Glomerular visceral epithelial cell (primary cell): ENCODE measurements around the gene MAGI1.

Experiments used
- DNase-seq: peaks from one replicate; pipeline ENCODE4 v3.0.0-alpha.2; 2016; ENCODE audit errors: extremely low spot score

Gene MAGI1

GRCh38 chr3:65595222-65596028 is 443.3 kb downstream of the MAGI1 start:
- no peak for DNase-seq

- no peak for DNase-seq
Measured at GRCh38 chr3:65593780-65594752, 444.7 kb downstream of the MAGI1 start.

- no peak for DNase-seq
Measured at GRCh38 chr3:65591313-65591712, 447.4 kb downstream of the MAGI1 start.

- no peak for DNase-seq
Measured at GRCh38 chr3:65588884-65589283, 449.8 kb downstream of the MAGI1 start.

- DNase-seq, result no peak
Measured at GRCh38 chr3:65587650-65588439, 450.9 kb downstream of the MAGI1 start.

- DNase-seq, result no peak
Measured at GRCh38 chr3:65584913-65585312, 453.8 kb downstream of the MAGI1 start.

- no peak for DNase-seq
Measured at GRCh38 chr3:65584002-65584401, 454.7 kb downstream of the MAGI1 start.

- no peak for DNase-seq
Measured at GRCh38 chr3:65583188-65583587, 455.5 kb downstream of the MAGI1 start.

GRCh38 chr3:65582012-65582717 is 456.6 kb downstream of the MAGI1 start:
- no peak for DNase-seq

GRCh38 chr3:65581313-65581712 is 457.4 kb downstream of the MAGI1 start:
- no peak for DNase-seq

GRCh38 chr3:65578861-65579260 is 459.9 kb downstream of the MAGI1 start:
- DNase-seq, result no peak

GRCh38 chr3:65577843-65578430 is 460.8 kb downstream of the MAGI1 start:
- no peak for DNase-seq

- DNase-seq, result no peak
Measured at GRCh38 chr3:65576966-65577365, 461.8 kb downstream of the MAGI1 start.

GRCh38 chr3:65576228-65576627 is 462.5 kb downstream of the MAGI1 start:
- no peak for DNase-seq

GRCh38 chr3:65575376-65575840 is 463.3 kb downstream of the MAGI1 start:
- peak; percentile 6 for DNase-seq

GRCh38 chr3:65573548-65574116 is 465.1 kb downstream of the MAGI1 start:
- DNase-seq, result no peak

GRCh38 chr3:65572175-65572777 is 466.4 kb downstream of the MAGI1 start:
- no peak for DNase-seq

GRCh38 chr3:65569845-65570405 is 468.8 kb downstream of the MAGI1 start:
- no peak for DNase-seq

- no peak for DNase-seq
Measured at GRCh38 chr3:65569129-65569528, 469.6 kb downstream of the MAGI1 start.

GRCh38 chr3:65568497-65568896 is 470.2 kb downstream of the MAGI1 start:
- DNase-seq, result no peak
